ENCODE results near the gene APC. TPM values are rescaled to one million over a fixed set of nuclear protein-coding genes. Genes with fewer than 3 reads are reported as not detected.
"Not testable (repeated sequence)": the region's sequence is repeated elsewhere in the genome, so short reads cannot be mapped to it uniquely, and the experiment has no call there.

APC gene
- total RNA-seq, 2 donors from 2014 or later = 17.4 to 24.5 TPM

GRCh38 chr5:112892066-112892465 lies 154.4 kb downstream of the APC start:
- H3K36me3 Mint-ChIP-seq = peaks cover 15 to 30% of the 10 kb centered on the region in 2 donors
- not testable (repeated sequence) for H3K27ac Mint-ChIP-seq

GRCh38 chr5:112892776-112893175 lies 155.1 kb downstream of the APC start:
- H3K36me3 Mint-ChIP-seq = peaks cover 15 to 27% of the 10 kb centered on the region in 2 donors
- no peaks in the 10 kb centered on the region for H3K9me3 Mint-ChIP-seq
- peak overlapping the region in 1 of 2 donors; percentile 62 for H3K27ac Mint-ChIP-seq
- DNase-seq (ENCODE audit: low spot score in 2 of 2) (no peak), ATAC-seq (no peak)

More at GRCh38 chr5:112892066-112892465, 154.4 kb downstream of the APC start:
- ATAC-seq; DNase-seq (ENCODE audit: low spot score in 2 of 2); H3K9me3 Mint-ChIP-seq: not testable (repeated sequence)

GRCh38 chr5:112895682-112896081 lies 158.0 kb downstream of the APC start:
- Mint-ChIP-seq H3K9me3 (no peaks in the 10 kb centered on the region), H3K36me3 (peaks cover 15 to 21% of the 10 kb centered on the region in 2 donors), H3K27ac (peak overlapping the region in 1 of 2 donors; percentile 38)
- DNase-seq (ENCODE audit: low spot score in 2 of 2) (no peak), ATAC-seq (no peak)

Other genes with a start within 250 kb of the APC start
- 10 to 100 TPM; 40.7 to 74.6 TPM for gene SRP19, start 123.4 kb downstream of the APC start, total RNA-seq
- gene REEP5, start 184.3 kb downstream of the APC start, total RNA-seq = 10 to 100 TPM; 18.7 to 45.1 TPM
- 100 to 1,000 TPM in 1 of 2 donors, 10 to 100 TPM in 1; 82.8 to 136 TPM for gene DCP2, start 238.9 kb downstream of the APC start, total RNA-seq